ENCODE results near the gene ZNF213. TPM values are rescaled to one million over a fixed set of nuclear protein-coding genes. Genes with fewer than 3 reads are reported as not detected.

ZNF213 gene
- total RNA-seq, 2 experiments from 2014 or later, result 1.6 to 2.2 TPM

GRCh38 chr16:3129137-3130131 lies 5.4 kb upstream of the ZNF213 start:
- ATAC-seq (ENCODE audit: poor library complexity) (peak; percentile 79), DNase-seq (peak; percentile 62 to 95 (median 74))
- H3K27me3 ChIP-seq (ENCODE audit: control insufficient read depth in 1 of 2, insufficient read depth in 2 of 2, low read length in 2 of 2), result no peaks in the 10 kb centered on the region
- no peaks in the 10 kb centered on the region for H3K27me3 Mint-ChIP-seq
- ChIA-PET POLR2A (interaction anchor here (0.6 to 4.9 kb wide), 30 partner anchors 12 to 153 kb away, joined by 3 to 70 read pairs (median 4); partner anchors contain the start of genes IL32, ZNF263 and ZSCAN10), CTCF (interaction anchor here (0.6 to 3.3 kb wide), 49 partner anchors 10 to 833 kb away, joined by 3 to 62 read pairs (median 4); partner anchors contain the start of genes FLYWCH1, IL32, TNFRSF12A and ZNF174)
- H3K36me3 Mint-ChIP-seq (ENCODE audit: low read depth), result peaks cover 23% of the 10 kb centered on the region
- peak overlapping the region; percentile 75 for H3K4me3 ChIP-seq (ENCODE audit: low read length)
- peak overlapping the region; percentile 91 for H3K4me3 Mint-ChIP-seq
- no peaks in the 10 kb centered on the region for H3K9me3 ChIP-seq (ENCODE audit: control insufficient read depth in 1 of 2, insufficient read depth in 1 of 2, low read length in 2 of 2)
- peak overlapping the region; percentile 84 for H3K27ac Mint-ChIP-seq
- peaks cover 63% of the 10 kb centered on the region for H3K4me1 Mint-ChIP-seq (ENCODE audit: low read depth)
- H3K4me1 ChIP-seq (ENCODE audit: insufficient read depth, low read length), result peaks cover 53% of the 10 kb centered on the region
- peak overlapping the region; percentile 35 to 38 for H3K27ac ChIP-seq (ENCODE audit: low read depth in 1 of 2, low read length in 2 of 2)
- peaks cover 7% of the 10 kb centered on the region for H3K36me3 ChIP-seq (ENCODE audit: insufficient read depth, low read length)
- no peaks in the 10 kb centered on the region for H3K9me3 Mint-ChIP-seq
- peak; percentile 93 for TF ChIP-seq CTCF (IDR thresholded peaks at IDR 0.05)
- intact Hi-C loops (cut with DNase I, micrococcal nuclease), result loop anchor here (1.0 to 10.0 kb wide), 5 partner anchors 33 to 1485 kb away; partner anchors contain the start of gene UBALD1 (in 1 of the 2)

GRCh38 chr16:3131755-3132377 lies 3.0 kb upstream of the ZNF213 start:
- Histone ChIP-seq H3K4me1 (ENCODE audit: insufficient read depth, low read length) (peaks cover 52% of the 10 kb centered on the region), H3K36me3 (ENCODE audit: insufficient read depth, low read length) (peaks cover 7% of the 10 kb centered on the region), H3K4me3 (ENCODE audit: low read length) (no peak overlapping the region), H3K27me3 (ENCODE audit: control insufficient read depth in 1 of 2, insufficient read depth in 2 of 2, low read length in 2 of 2) (no peaks in the 10 kb centered on the region), H3K9me3 (ENCODE audit: control insufficient read depth in 1 of 2, insufficient read depth in 1 of 2, low read length in 2 of 2) (no peaks in the 10 kb centered on the region), H3K27ac (ENCODE audit: low read depth in 1 of 2, low read length in 2 of 2) (no peak overlapping the region)
- TF ChIP-seq CTCF (IDR thresholded peaks at IDR 0.05), result peak; percentile 87
- CTCF ChIA-PET, result interaction anchor here (0.6 to 4.7 kb wide), 5 partner anchors 15 to 103 kb away, joined by 3 to 23 read pairs (median 4); no protein-coding TSS in a partner anchor
- peaks cover 30% of the 10 kb centered on the region for H3K36me3 Mint-ChIP-seq (ENCODE audit: low read depth)
- intact Hi-C loops (cut with DNase I, micrococcal nuclease), result loop anchor here in 1 of 2 experiments (1.0 to 10.0 kb wide), 3 partner anchors 33 to 1483 kb away; partner anchors contain the start of gene UBALD1
- peak overlapping the region; percentile 78 for H3K27ac Mint-ChIP-seq
- no peaks in the 10 kb centered on the region for H3K27me3 Mint-ChIP-seq
- POLR2A ChIA-PET, result interaction anchor here (0.9 to 4.1 kb wide), 3 partner anchors 26 to 68 kb away, joined by 3 to 24 read pairs (median 3); no protein-coding TSS in a partner anchor
- H3K4me3 Mint-ChIP-seq, result peak overlapping the region; percentile 56
- no peaks in the 10 kb centered on the region for H3K9me3 Mint-ChIP-seq
- DNase-seq, result peak in 12 of 14 experiments; percentile 20 to 64 (median 34)
- H3K4me1 Mint-ChIP-seq (ENCODE audit: low read depth), result peaks cover 65% of the 10 kb centered on the region
- ATAC-seq (ENCODE audit: poor library complexity), result no peak

- DNase-seq (no peak), ATAC-seq (ENCODE audit: poor library complexity) (no peak)
- Mint-ChIP-seq H3K4me1 (ENCODE audit: low read depth) (peaks cover 48% of the 10 kb centered on the region), H3K9me3 (no peaks in the 10 kb centered on the region), H3K27me3 (no peaks in the 10 kb centered on the region), H3K4me3 (peak overlapping the region; percentile 99), H3K27ac (peak overlapping the region; percentile 94), H3K36me3 (ENCODE audit: low read depth) (peaks cover 43% of the 10 kb centered on the region)
- Histone ChIP-seq H3K4me1 (ENCODE audit: insufficient read depth, low read length) (peaks cover 39% of the 10 kb centered on the region), H3K4me3 (ENCODE audit: low read length) (peak overlapping the region; percentile 84), H3K36me3 (ENCODE audit: insufficient read depth, low read length) (peaks cover 15% of the 10 kb centered on the region), H3K27me3 (ENCODE audit: control insufficient read depth in 1 of 2, insufficient read depth in 2 of 2, low read length in 2 of 2) (no peaks in the 10 kb centered on the region), H3K9me3 (ENCODE audit: control insufficient read depth in 1 of 2, insufficient read depth in 1 of 2, low read length in 2 of 2) (no peaks in the 10 kb centered on the region), H3K27ac (ENCODE audit: low read depth in 1 of 2, low read length in 2 of 2) (peak overlapping the region; percentile 91 to 92)
- ChIA-PET POLR2A (interaction anchor here (0.9 to 4.1 kb wide), 21 partner anchors 9 to 311 kb away, joined by 3 to 77 read pairs (median 8); partner anchors contain the start of genes IL32, MMP25, THOC6 and TNFRSF12A), CTCF (interaction anchor here (1.1 to 4.7 kb wide), 6 partner anchors 16 to 103 kb away, joined by 3 to 23 read pairs (median 4); no protein-coding TSS in a partner anchor)
- intact Hi-C loops (cut with DNase I, micrococcal nuclease), result loop anchor here (1.0 to 10.0 kb wide), 7 partner anchors 10 to 1481 kb away; partner anchors contain the start of gene UBALD1 (in 1 of the 2)
- no peak for TF ChIP-seq CTCF (IDR thresholded peaks at IDR 0.05)
Measured at GRCh38 chr16:3133844-3134243, 985 bp upstream of the ZNF213 start.
